ENCODE data around the gene COX7A2L.
"Not testable (repeated sequence)": the region's sequence is repeated elsewhere in the genome, so short reads cannot be mapped to it uniquely, and the experiment has no call there.

Gene COX7A2L

GRCh38 chr2:42337846-42338566 lies 23.0 kb downstream of the COX7A2L start:
- no peak for DNase-seq

DNA sequence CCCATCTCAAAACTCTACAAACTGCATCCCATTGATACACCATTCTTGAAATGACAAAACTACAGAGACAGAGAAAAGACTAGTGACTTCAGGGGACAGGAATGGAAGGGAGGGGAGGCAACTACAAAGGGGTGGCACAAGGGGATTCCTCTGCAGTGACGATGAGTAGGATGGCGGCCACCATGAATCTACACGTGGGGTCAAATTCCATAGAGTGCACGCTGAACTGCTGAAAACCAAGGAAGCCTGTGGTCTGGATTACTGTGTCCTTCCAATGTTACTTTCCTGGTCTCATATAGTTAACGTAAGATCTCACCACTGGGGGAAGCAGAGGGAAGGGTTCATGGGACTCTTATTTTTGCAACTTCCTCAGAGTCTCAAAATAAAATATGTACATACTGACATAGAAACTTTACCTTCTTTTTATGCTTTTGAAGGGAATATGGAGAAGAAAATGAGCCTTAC lies 23.6 kb downstream of the COX7A2L start:
- no peak for DNase-seq

DNA sequence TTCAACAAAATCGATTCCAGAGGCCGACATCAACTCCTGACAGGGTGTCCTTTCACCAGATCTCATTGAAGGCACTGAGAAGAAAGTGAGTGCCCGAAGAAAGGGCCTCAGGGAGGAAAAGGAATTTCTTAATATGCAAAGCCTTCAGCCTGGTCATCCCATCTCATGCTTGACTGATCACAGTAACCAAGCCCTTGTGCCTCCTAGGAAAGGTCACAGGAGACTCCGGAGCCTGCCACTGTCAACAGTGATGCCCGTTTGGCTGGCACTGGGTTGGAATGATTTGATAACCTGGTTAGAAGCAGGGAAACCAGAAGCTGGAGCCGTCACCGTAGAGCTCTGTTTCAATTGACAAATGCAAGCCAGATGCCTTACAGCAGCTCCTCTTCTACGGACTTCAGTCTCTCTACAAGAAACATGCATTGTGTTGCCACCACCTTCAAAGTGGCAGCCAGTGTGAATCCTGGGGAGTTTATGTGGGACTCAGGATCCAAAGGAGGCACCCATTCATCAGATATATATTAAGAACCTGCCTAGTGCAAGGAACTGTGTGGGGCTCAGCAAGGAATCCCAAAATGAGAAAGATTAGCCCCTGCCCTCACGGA lies 24.6 kb downstream of the COX7A2L start:
- no peak for DNase-seq

- no peak for DNase-seq
Measured at GRCh38 chr2:42335514-42336104, 25.4 kb downstream of the COX7A2L start.

GRCh38 chr2:42334865-42335264 lies 26.2 kb downstream of the COX7A2L start:
- DNase-seq: not testable (repeated sequence)

DNA sequence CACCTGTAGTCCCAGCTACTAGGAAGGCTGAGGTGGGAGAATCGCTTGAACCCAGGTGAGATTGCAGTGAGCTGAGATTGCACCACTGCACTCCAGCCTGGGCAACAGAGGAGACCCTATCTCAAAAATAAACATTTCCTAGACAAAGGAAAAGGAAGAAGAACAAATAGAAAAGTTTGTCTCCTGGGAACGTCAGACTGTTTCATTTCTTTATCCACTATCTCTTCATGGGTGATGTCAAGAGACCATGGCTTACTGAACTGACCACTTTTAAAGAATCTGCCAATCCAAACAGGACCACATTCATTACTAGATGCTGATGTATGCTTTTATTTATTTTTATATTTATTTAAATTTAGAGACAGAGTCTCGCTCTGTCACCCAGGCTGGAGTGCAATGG lies 26.8 kb downstream of the COX7A2L start:
- no peak for DNase-seq

DNA sequence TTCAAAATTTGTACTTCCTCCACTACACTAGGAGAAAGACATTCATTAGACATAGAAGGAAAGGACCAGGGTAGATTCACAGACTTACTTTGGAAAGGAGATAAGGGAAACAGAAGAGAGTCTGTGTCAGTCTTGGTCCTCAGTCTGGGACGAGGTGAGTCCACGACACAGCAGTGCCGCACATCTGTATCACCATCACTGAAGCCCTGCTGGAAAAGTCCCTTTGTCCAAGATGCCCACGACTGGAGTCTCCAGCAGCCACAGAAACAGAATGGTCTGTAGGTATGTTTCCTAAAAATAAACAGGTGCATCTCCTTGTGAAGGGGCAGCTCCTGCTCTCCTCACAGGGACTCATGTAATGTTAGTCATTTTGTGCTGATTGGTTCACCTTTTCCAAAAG lies 27.4 kb downstream of the COX7A2L start:
- DNase-seq: no peak

DNA sequence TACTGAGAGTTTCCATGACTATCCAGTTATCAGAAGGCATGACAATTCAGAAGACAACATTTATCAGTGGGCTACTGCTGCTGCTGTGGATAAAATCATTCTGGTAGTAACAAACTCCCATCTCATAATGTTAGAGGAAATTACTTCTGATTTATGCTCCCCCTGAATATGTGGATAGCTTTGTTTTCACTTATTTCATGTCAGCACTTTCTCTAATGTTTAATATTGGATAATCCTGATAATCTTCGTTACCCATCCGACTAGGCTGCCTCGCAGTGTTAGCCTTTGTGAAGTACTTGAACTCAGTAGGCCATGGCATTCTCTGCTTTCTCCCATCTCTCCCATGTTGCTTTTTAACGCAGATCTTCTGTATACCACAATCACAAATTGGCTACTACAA lies 28.4 kb downstream of the COX7A2L start:
- no peak for DNase-seq

GRCh38 chr2:42331569-42332284 lies 29.3 kb downstream of the COX7A2L start:
- DNase-seq: no peak

GRCh38 chr2:42329736-42330135 lies 31.3 kb downstream of the COX7A2L start:
- no peak for DNase-seq

DNA sequence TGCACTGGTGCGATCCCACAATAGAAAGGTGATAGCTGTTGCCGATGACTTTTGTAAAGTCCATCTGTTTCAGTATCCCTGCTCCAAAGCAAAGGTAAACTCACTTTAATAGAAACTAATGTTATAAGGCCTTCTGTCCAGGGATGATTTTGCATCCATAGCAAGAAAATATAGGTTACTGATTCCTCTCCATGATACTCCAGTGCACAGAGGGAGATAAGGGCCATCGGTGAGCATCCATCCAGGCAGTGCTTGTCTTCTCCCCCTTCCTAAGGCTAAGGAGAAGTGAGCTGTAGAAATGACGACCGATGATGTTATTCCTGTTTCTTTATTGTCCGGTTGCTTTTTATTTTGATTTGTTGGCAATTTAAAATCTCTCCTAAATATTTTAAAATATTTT lies 32.1 kb downstream of the COX7A2L start:
- no peak for DNase-seq

- DNase-seq: no peak
Measured at GRCh38 chr2:42328148-42328833, 32.7 kb downstream of the COX7A2L start.

DNA sequence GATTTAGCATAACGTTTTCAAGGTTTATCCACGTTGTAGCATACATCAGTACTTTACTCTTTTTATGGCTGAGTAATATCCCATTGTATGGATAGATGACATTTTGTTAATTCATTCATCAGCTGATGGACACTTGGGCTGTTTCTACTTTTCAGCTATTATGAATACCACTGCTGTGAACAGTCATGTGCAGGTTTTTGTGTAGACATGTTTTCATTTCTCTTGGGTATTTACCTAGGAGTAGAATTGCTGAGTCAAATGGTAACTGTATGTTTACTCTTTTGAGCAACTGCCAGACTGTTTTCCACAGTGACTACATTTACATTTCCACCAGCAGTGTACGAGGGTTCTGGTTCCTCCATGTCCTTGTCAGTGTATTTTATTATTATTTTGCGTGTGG lies 33.9 kb downstream of the COX7A2L start:
- DNase-seq: no peak

DNA sequence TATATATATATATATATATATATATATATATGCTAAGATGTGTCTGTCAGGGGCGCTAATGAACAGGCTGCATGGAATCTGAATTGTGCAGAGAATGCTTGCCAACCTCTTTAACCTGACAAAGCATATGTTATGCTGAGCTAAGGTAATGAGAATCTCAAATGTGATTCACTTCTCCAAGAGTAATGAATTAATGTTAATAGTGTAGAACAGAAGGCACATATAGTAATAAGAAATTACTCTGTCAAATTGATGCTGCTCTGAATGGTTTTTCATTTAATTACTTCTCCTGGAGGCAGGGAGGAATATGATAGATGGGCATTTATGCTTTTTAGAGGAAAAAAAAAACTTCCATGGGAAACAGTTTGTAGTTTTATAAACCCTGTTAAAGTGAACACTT lies 35.4 kb downstream of the COX7A2L start:
- no peak for DNase-seq

- DNase-seq: no peak
Measured at GRCh38 chr2:42324949-42325348, 36.1 kb downstream of the COX7A2L start.

- no peak for DNase-seq
Measured at GRCh38 chr2:42324244-42324643, 36.8 kb downstream of the COX7A2L start.

DNA sequence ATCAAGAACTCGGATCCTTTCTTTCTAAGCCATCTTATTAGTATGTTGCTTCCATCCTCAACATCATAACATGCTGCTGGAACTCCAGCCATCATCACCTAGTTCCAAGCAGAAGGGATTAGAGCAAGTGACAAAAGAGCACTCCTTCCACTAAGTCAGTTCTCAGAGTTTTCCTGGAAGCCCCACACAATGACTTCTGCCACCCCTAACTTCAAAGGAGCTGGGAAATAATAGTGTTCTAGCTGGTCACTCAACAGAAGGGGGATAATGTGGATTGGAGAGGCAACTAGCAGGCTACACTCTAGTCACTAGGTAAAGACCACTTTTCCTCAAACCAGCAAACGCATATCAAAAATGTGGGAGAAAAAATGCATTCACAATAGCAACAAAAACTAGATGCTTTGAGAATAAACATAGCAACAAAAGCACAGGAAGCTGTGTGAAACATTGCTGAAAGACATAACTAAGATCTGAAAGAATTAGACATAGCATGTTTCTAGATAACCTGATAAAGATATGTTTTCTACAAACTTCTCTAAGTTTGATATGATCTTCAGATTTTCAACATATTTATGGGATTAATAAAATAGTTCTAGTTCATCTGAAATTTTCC lies 39.5 kb downstream of the COX7A2L start:
- DNase-seq: no peak

- DNase-seq: no peak
Measured at GRCh38 chr2:42319265-42319664, 41.8 kb downstream of the COX7A2L start.

DNA sequence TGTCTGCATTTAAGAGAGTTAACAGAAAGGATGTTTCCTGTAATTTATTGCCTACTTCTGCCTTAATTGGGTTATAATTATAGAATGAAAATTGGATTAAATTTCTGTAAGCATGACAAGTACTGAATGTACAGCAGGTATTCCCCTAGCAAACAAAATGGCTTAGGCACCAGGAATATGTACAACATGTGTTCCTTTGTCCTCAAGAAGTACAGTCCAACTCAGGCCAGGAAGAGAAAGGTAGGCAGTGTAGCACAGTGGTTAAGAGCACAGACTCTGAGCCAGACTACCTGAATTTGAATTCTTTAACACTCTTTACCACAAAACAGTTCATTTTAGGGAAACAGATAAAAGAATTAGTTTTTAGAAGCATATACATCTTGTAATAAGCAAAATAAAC lies 43.1 kb downstream of the COX7A2L start:
- no peak for DNase-seq

DNA sequence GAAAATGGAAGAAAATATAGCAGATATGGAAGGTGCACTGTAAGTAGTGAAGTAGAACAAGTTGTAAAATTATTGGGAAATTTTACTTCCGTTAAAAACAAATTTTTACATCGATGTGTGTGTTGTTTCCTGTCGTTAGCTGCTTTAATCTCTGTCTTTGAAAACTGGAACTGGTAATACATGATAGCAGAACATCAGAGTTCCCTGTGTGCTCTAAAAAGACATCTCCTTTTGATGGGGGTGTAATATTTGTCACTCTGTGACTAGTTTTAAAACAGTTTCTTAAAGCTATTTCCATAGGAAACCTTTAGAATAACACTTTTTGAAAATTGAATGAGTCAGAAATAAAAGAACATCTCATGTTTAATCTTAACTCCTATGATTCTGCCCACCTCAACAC lies 43.5 kb downstream of the COX7A2L start:
- no peak for DNase-seq

DNA sequence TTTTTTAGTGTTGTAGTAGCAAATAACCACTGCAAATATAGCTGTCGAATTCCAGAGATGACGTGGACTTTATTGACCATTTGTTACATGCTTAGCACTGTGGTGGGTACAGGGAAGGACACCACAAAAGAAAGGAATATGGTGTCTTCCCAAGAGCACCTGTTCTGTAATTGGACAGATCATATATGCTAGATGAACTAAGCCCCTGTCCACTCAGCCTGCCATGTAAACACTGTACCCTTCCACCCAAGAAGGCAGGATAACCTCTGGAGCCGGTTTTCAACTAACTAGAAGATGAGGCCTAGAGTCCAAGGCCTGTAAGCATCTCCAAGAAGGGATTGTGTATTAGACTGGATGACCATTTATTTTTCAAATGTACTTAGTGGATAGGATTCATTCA lies 44.1 kb downstream of the COX7A2L start:
- no peak for DNase-seq

- DNase-seq: no peak
Measured at GRCh38 chr2:42315844-42316470, 45.1 kb downstream of the COX7A2L start.

Measured in NCI-H1436 (cell line).